Measurements from ENCODE around the gene FER.

DNA sequence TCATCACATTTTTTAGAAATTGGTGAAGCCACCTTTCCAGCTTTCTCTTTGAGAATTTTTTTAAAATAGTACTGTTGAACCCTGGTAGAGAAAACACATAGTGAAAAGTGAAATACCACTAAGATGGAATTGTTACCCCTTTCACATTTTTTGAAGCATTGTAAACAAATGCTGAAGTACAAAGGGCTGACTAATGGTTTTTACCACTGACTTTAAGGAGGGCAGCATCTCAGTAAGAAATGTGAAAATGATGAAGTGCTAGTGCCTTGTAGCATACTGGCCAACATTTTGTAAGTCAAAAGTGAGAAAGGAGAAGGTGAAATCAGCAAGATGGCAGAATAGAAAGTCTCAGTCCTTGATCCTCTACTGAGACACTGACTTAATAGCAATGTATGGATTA is 341.5 kb downstream of the FER start:
- TF ChIP-seq, protein P1, sequence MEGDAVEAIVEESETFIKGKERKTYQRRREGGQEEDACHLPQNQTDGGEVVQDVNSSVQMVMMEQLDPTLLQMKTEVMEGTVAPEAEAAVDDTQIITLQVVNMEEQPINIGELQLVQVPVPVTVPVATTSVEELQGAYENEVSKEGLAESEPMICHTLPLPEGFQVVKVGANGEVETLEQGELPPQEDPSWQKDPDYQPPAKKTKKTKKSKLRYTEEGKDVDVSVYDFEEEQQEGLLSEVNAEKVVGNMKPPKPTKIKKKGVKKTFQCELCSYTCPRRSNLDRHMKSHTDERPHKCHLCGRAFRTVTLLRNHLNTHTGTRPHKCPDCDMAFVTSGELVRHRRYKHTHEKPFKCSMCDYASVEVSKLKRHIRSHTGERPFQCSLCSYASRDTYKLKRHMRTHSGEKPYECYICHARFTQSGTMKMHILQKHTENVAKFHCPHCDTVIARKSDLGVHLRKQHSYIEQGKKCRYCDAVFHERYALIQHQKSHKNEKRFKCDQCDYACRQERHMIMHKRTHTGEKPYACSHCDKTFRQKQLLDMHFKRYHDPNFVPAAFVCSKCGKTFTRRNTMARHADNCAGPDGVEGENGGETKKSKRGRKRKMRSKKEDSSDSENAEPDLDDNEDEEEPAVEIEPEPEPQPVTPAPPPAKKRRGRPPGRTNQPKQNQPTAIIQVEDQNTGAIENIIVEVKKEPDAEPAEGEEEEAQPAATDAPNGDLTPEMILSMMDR (IDR thresholded peaks at IDR 0.05; ENCODE audit: insufficient read depth, low read length), result no peak
- TF ChIP-seq, protein P2, sequence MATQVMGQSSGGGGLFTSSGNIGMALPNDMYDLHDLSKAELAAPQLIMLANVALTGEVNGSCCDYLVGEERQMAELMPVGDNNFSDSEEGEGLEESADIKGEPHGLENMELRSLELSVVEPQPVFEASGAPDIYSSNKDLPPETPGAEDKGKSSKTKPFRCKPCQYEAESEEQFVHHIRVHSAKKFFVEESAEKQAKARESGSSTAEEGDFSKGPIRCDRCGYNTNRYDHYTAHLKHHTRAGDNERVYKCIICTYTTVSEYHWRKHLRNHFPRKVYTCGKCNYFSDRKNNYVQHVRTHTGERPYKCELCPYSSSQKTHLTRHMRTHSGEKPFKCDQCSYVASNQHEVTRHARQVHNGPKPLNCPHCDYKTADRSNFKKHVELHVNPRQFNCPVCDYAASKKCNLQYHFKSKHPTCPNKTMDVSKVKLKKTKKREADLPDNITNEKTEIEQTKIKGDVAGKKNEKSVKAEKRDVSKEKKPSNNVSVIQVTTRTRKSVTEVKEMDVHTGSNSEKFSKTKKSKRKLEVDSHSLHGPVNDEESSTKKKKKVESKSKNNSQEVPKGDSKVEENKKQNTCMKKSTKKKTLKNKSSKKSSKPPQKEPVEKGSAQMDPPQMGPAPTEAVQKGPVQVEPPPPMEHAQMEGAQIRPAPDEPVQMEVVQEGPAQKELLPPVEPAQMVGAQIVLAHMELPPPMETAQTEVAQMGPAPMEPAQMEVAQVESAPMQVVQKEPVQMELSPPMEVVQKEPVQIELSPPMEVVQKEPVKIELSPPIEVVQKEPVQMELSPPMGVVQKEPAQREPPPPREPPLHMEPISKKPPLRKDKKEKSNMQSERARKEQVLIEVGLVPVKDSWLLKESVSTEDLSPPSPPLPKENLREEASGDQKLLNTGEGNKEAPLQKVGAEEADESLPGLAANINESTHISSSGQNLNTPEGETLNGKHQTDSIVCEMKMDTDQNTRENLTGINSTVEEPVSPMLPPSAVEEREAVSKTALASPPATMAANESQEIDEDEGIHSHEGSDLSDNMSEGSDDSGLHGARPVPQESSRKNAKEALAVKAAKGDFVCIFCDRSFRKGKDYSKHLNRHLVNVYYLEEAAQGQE (IDR thresholded peaks at IDR 0.05; ENCODE audit: insufficient replicate concordance, low read depth), result no peak
- TF ChIP-seq POLR2AphosphoS5 (IDR thresholded peaks at IDR 0.05; ENCODE audit: low read depth) (no peak), GABPA (IDR thresholded peaks at IDR 0.05; ENCODE audit: low read depth) (no peak)

Measured in HL-60 (cell line).